Ishikawa (cell line): ENCODE measurements around the gene C16orf46.

Source experiments
- CEBPB ChIP-seq: IDR thresholded peaks from 2 replicates; pipeline ENCODE4 v1.6.1; 2012
- CREB1 ChIP-seq: IDR thresholded peaks from 2 replicates; pipeline ENCODE4 v1.6.1; 2012; ENCODE audit warnings: low read depth
- EGR1 ChIP-seq: IDR thresholded peaks from 2 replicates; pipeline ENCODE4 v1.6.1; 2012
- EP300 ChIP-seq: IDR thresholded peaks from 2 replicates; pipeline ENCODE4 v1.6.1; 2012; ENCODE audit warnings: borderline replicate concordance
- FOXM1 ChIP-seq: IDR thresholded peaks from 2 replicates; pipeline ENCODE4 v1.6.1; 2012; ENCODE audit warnings: low read depth, borderline replicate concordance
- NFIC ChIP-seq: IDR thresholded peaks from 2 replicates; pipeline ENCODE4 v1.6.1; 2012
- RAD21 ChIP-seq: IDR thresholded peaks from 2 replicates; pipeline ENCODE4 v1.6.1; 2012; ENCODE audit warnings: low read depth
- TAF1 ChIP-seq: IDR thresholded peaks from 2 replicates; pipeline ENCODE4 v1.6.1; 2012; ENCODE audit warnings: low read depth, mild to moderate bottlenecking
- TCF12 ChIP-seq: IDR thresholded peaks from 2 replicates; pipeline ENCODE4 v1.6.1; 2012; ENCODE audit warnings: low read depth
- TEAD4 ChIP-seq: IDR thresholded peaks from 2 replicates; pipeline ENCODE4 v1.6.1; 2012
- YY1 ChIP-seq: IDR thresholded peaks from 2 replicates; pipeline ENCODE4 v1.6.1; 2012; ENCODE audit warnings: low read depth
- ZBTB7A ChIP-seq: IDR thresholded peaks from 2 replicates; pipeline ENCODE4 v1.6.1; 2012; ENCODE audit warnings: low read depth
- TF ChIP-seq, protein P1 (sequence below): IDR thresholded peaks from 2 replicates; pipeline ENCODE4 v1.6.1; 2012
- TF ChIP-seq, protein P2 (sequence below): IDR thresholded peaks from 2 replicates; pipeline ENCODE4 v1.6.1; 2012
- TF ChIP-seq, protein P3 (sequence below): IDR thresholded peaks from 2 replicates; pipeline ENCODE4 v1.6.1; 2012; ENCODE audit warnings: low read depth, mild to moderate bottlenecking

The C16orf46 gene

DNA sequence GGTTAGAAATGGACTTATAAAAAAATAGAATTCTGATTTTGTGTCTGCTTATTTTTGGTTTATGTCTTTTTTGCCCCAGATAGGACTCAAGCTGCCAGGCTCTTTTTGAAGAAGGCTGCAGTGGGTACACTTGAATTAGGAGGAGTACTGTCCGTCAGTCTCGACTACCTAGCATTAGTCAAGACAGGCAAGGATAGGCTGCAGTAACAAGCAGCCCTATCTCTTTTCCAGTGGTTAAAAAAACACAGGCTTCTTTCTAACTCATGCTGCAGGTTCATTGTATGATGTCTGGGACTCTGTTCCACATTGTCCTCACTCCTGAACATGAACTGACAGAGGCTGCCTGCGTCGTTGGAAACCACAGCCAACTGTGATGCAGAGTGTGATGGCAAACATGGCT lies 8.0 kb downstream of the C16orf46 start:
- TF ChIP-seq, protein P1, sequence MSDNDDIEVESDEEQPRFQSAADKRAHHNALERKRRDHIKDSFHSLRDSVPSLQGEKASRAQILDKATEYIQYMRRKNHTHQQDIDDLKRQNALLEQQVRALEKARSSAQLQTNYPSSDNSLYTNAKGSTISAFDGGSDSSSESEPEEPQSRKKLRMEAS = no peak
- TF ChIP-seq YY1 (no peak), FOXM1 (no peak), TAF1 (no peak), ZBTB7A (no peak)
- TF ChIP-seq, protein P2, sequence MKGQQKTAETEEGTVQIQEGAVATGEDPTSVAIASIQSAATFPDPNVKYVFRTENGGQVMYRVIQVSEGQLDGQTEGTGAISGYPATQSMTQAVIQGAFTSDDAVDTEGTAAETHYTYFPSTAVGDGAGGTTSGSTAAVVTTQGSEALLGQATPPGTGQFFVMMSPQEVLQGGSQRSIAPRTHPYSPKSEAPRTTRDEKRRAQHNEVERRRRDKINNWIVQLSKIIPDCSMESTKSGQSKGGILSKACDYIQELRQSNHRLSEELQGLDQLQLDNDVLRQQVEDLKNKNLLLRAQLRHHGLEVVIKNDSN = no peak
- TF ChIP-seq, protein P3, sequence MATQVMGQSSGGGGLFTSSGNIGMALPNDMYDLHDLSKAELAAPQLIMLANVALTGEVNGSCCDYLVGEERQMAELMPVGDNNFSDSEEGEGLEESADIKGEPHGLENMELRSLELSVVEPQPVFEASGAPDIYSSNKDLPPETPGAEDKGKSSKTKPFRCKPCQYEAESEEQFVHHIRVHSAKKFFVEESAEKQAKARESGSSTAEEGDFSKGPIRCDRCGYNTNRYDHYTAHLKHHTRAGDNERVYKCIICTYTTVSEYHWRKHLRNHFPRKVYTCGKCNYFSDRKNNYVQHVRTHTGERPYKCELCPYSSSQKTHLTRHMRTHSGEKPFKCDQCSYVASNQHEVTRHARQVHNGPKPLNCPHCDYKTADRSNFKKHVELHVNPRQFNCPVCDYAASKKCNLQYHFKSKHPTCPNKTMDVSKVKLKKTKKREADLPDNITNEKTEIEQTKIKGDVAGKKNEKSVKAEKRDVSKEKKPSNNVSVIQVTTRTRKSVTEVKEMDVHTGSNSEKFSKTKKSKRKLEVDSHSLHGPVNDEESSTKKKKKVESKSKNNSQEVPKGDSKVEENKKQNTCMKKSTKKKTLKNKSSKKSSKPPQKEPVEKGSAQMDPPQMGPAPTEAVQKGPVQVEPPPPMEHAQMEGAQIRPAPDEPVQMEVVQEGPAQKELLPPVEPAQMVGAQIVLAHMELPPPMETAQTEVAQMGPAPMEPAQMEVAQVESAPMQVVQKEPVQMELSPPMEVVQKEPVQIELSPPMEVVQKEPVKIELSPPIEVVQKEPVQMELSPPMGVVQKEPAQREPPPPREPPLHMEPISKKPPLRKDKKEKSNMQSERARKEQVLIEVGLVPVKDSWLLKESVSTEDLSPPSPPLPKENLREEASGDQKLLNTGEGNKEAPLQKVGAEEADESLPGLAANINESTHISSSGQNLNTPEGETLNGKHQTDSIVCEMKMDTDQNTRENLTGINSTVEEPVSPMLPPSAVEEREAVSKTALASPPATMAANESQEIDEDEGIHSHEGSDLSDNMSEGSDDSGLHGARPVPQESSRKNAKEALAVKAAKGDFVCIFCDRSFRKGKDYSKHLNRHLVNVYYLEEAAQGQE = no peak

DNA sequence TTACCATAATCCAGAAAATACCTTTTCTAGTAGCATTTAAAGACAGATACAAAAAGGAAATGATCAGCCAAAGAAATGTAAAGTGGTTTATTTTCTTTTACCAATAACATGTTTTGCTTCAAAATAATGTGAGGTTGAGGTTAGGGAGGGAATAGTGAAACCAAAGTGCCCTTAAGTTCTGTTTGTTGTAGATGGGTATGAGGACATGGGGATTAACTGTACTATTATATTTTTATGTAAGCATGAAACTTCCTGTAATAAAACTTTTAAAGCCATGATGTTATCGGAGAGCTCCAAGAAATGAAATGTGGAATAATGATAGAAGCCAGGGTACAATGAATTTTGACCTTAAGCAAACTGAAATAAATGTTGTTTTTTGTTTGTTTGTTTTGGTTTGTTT lies 9.9 kb downstream of the C16orf46 start:
- TF ChIP-seq ZBTB7A = no peak
- TF ChIP-seq, protein P3 = no peak
- TF ChIP-seq TCF12 = no peak
- TF ChIP-seq, protein P1 = no peak
- no peak for TF ChIP-seq RAD21
- no peak for TF ChIP-seq NFIC
- no peak for TF ChIP-seq EP300
- no peak for TF ChIP-seq TAF1
- TF ChIP-seq TEAD4 = no peak
- no peak for TF ChIP-seq CEBPB
- TF ChIP-seq EGR1 = no peak
- TF ChIP-seq YY1 = no peak
- no peak for TF ChIP-seq FOXM1
- TF ChIP-seq CREB1 = no peak

DNA sequence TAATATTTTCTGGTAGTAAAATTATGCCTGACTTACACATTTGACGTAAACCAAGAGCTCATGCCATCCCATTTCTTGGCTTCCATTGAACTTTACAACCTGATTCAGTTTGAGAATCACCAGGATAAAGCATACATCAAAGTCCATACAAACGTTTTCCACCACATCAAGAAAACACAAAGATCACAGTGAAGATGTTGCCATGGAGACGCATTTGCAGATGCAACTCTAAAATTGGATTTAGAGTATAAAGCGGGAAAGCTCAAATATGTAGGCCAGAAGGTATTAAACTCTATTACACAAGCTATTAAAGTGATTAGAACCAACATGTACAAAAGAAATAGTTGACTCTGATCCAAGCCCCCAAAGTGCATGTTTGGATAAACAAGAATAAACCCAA lies 10.4 kb downstream of the C16orf46 start:
- TF ChIP-seq NFIC (no peak), EGR1 (no peak), EP300 (no peak), ZBTB7A (no peak), CEBPB (no peak), TCF12 (no peak), FOXM1 (no peak), RAD21 (no peak), YY1 (no peak)
- TF ChIP-seq, protein P3 = no peak
- TF ChIP-seq, protein P1 = no peak

DNA sequence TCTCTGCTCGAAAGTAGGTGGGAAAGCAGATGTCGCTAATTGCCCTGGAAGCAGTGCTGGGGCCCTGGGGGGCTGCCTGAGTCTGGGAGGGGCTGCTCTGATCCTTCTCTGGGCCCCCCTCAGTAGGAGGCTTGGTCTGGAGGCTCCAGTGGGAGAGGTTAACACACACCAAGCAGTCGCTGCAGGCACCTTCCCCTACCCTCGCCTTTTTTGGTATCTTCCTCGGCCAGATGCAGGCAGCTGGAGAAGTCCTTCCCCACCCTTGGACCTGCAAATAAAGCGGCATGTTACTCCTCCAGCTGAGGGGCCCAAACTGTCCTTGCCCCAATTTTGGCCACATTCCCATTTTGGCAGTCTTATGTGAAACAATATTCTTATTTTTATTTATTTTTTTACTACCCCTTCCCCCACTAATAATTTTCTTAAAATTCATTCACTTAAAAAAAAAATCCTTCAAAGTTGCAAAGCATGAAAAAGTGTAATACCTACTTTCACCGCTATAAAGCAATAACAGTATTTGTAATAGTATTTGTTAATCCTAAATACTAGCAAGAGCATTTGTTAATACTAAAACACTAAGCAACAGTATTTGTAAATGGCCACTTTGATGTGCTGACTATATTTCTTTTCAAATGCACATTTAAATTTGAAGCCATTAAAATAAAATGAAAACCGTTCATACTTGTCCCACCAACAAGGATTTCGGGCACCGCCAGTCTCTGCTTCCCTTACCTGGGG lies 15.0 kb downstream of the C16orf46 start:
- TF ChIP-seq TEAD4 (no peak), TAF1 (no peak), TCF12 (no peak), RAD21 (no peak), YY1 (no peak), CEBPB (no peak), EP300 (no peak), EGR1 (no peak), NFIC (no peak)
- TF ChIP-seq, protein P2 = no peak
- TF ChIP-seq, protein P1 = no peak
